ENCODE measurements around the gene ARRDC4. TPM values are rescaled to one million over a fixed set of nuclear protein-coding genes. Genes with fewer than 3 reads are reported as not detected.

The ARRDC4 gene
- total RNA-seq, 3 donors from 2014 or later = 49.6 to 164 (median 51.5) TPM

GRCh38 chr15:97944724-97945123, 15.8 kb upstream of the ARRDC4 start:
- intact Hi-C loops (cut with DNase I, micrococcal nuclease) = no loop called here
- no peaks in the 10 kb centered on the region for H3K36me3 ChIP-seq (ENCODE audit: low read depth)
- TF ChIP-seq, protein P1, sequence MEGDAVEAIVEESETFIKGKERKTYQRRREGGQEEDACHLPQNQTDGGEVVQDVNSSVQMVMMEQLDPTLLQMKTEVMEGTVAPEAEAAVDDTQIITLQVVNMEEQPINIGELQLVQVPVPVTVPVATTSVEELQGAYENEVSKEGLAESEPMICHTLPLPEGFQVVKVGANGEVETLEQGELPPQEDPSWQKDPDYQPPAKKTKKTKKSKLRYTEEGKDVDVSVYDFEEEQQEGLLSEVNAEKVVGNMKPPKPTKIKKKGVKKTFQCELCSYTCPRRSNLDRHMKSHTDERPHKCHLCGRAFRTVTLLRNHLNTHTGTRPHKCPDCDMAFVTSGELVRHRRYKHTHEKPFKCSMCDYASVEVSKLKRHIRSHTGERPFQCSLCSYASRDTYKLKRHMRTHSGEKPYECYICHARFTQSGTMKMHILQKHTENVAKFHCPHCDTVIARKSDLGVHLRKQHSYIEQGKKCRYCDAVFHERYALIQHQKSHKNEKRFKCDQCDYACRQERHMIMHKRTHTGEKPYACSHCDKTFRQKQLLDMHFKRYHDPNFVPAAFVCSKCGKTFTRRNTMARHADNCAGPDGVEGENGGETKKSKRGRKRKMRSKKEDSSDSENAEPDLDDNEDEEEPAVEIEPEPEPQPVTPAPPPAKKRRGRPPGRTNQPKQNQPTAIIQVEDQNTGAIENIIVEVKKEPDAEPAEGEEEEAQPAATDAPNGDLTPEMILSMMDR (IDR thresholded peaks at IDR 0.05) = no peak
- H3K4me1 ChIP-seq (ENCODE audit: low read depth) = peaks cover 2% of the 10 kb centered on the region
- ATAC-seq (no peak), DNase-seq (no peak)
- H3K9me3 ChIP-seq = no peaks in the 10 kb centered on the region
- no peak overlapping the region for H3K4me3 ChIP-seq

DNA sequence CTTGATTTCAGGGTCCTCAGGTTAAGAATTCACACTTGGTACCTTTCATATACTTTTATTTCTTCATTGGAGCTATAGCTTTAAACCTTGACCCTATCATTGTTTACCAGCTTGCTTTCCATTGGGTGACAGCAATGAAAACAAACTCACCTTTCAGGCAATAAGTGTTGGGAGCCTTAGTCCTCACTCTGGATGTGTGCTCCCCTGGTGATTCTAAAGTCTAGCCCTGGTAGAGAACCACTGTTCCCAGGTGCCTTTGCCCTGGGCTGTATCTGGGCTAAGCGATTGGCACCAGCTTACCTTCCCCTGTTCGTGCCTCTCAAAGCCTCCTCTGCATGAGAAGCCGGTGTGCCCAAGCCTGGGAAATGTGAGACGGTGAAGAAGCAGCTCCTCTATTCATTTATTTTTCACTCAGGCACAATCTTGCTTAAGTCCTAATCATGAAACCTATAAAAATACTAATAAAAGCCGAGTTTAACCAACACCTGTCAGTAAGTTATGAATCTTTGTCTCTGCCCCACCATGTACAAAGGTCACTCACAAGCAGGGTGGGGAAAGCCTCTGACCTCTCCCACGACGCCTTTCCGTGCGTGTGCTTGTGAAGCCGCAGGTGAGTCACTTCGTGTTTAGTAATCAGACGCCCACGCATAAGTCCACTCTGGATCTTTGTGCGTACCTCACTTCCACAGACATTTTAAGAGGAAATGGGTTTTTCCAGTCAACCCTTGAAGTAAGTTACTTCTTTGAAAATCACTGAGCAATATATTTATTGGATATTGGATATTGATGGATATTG, 12.8 kb upstream of the ARRDC4 start:
- no peaks in the 10 kb centered on the region for H3K9me3 ChIP-seq
- TF ChIP-seq, protein P1 (IDR thresholded peaks at IDR 0.05) = no peak
- intact Hi-C loops (cut with DNase I, micrococcal nuclease) = no loop called here
- DNase-seq (peak in 2 of 3 donors; percentile 34 to 43), ATAC-seq (peak; percentile 94)
- H3K36me3 ChIP-seq (ENCODE audit: low read depth) = no peaks in the 10 kb centered on the region
- H3K4me1 ChIP-seq (ENCODE audit: low read depth) = peaks cover 2% of the 10 kb centered on the region
- no peak overlapping the region for H3K4me3 ChIP-seq

- intact Hi-C loops (cut with DNase I, micrococcal nuclease) = no loop called here
- Histone ChIP-seq H3K4me3 (no peak overlapping the region), H3K9me3 (no peaks in the 10 kb centered on the region), H3K4me1 (ENCODE audit: low read depth) (peaks cover 9% of the 10 kb centered on the region), H3K36me3 (ENCODE audit: low read depth) (no peaks in the 10 kb centered on the region)
- TF ChIP-seq, protein P1 (IDR thresholded peaks at IDR 0.05) = no peak
- no peak for DNase-seq
- no peak for ATAC-seq
Observed at GRCh38 chr15:97953254-97953653, 7.2 kb upstream of the ARRDC4 start.

GRCh38 chr15:97953748-97954147, 6.8 kb upstream of the ARRDC4 start:
- DNase-seq (no peak), ATAC-seq (no peak)
- peaks cover 9% of the 10 kb centered on the region for H3K4me1 ChIP-seq (ENCODE audit: low read depth)
- TF ChIP-seq, protein P1 (IDR thresholded peaks at IDR 0.05) = no peak
- H3K4me3 ChIP-seq = no peak overlapping the region
- no peaks in the 10 kb centered on the region for H3K9me3 ChIP-seq
- intact Hi-C loops (cut with DNase I, micrococcal nuclease) = no loop called here
- H3K36me3 ChIP-seq (ENCODE audit: low read depth) = no peaks in the 10 kb centered on the region

DNA sequence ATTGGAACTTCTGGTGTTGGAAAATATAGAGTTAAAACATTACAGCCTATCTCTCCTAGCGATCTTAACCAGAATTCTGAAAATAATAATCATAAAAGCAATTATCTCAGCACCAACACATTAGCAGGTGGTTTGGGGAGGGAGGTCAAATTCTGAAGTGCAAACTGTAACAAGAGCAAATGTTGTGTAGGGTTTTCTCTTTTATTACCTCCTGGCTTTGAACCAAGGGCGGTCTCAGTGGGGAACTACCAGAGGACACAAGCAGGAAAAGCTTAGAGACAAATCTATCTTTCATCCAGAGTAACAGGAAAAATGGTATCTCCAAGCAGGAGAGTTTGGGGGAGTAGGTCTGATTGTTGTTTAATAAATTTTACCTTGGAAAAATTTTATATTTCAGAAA, 5.5 kb upstream of the ARRDC4 start:
- Histone ChIP-seq H3K36me3 (ENCODE audit: low read depth) (no peaks in the 10 kb centered on the region), H3K4me1 (ENCODE audit: low read depth) (peaks cover 16% of the 10 kb centered on the region), H3K4me3 (no peak overlapping the region), H3K9me3 (no peaks in the 10 kb centered on the region)
- intact Hi-C loops (cut with DNase I, micrococcal nuclease) = no loop called here
- DNase-seq (peak in 1 of 3 donors; percentile 72), ATAC-seq (peak; percentile 87)
- TF ChIP-seq, protein P1 (IDR thresholded peaks at IDR 0.05) = no peak
